HL-60 (cell line): ENCODE data around the gene NEURL1.

ENCODE experiments used
- DNase-seq, 2 experiments: peaks; one replicate each; pipeline ENCODE4 v3.0.0-alpha.2; 2010 to 2020; ENCODE audit warnings: low read depth in 1 of 2, low spot score in 1 of 2
- H3K27ac ChIP-seq: fragments of 250-450 bp; sonication (Bioruptor Pico); replicated peaks from 2 replicates; pipeline ENCODE4 v1.5.1; 2020; ENCODE audit warnings: mild to moderate bottlenecking, moderate library complexity
- H3K27me3 ChIP-seq: fragments of 250-450 bp; sonication (Bioruptor Pico); 2 replicates; pipeline ENCODE4 v1.5.1; 2021; ENCODE audit warnings: mild to moderate bottlenecking, moderate library complexity; ENCODE audit not compliant: insufficient read depth, poor library complexity, severe bottlenecking
- H3K4me3 ChIP-seq: replicated peaks from 2 replicates; pipeline ENCODE4 v1.5.1; 2011; ENCODE audit warnings: mild to moderate bottlenecking, control low read depth, low read length; ENCODE audit not compliant: insufficient read depth
- GABPA ChIP-seq: IDR thresholded peaks from 2 replicates; pipeline ENCODE4 v1.6.1; 2012; ENCODE audit warnings: low read depth
- POLR2AphosphoS5 ChIP-seq: IDR thresholded peaks from 2 replicates; pipeline ENCODE4 v1.6.1; 2012; ENCODE audit warnings: low read depth
- SPI1 ChIP-seq: IDR thresholded peaks from 2 replicates; pipeline ENCODE4 v1.6.1; 2012; ENCODE audit warnings: low read depth, mild to moderate bottlenecking, borderline replicate concordance
- TF ChIP-seq, protein P1 (sequence below): IDR thresholded peaks from one replicate; pipeline ENCODE4 v1.5.1; 2011; ENCODE audit warnings: low read length, control low read depth, inconsistent platforms; ENCODE audit not compliant: insufficient read depth
- TF ChIP-seq, protein P2 (sequence below): IDR thresholded peaks from 2 replicates; pipeline ENCODE4 v1.6.1; 2012; ENCODE audit warnings: low read depth; ENCODE audit not compliant: insufficient replicate concordance

The NEURL1 gene

DNA sequence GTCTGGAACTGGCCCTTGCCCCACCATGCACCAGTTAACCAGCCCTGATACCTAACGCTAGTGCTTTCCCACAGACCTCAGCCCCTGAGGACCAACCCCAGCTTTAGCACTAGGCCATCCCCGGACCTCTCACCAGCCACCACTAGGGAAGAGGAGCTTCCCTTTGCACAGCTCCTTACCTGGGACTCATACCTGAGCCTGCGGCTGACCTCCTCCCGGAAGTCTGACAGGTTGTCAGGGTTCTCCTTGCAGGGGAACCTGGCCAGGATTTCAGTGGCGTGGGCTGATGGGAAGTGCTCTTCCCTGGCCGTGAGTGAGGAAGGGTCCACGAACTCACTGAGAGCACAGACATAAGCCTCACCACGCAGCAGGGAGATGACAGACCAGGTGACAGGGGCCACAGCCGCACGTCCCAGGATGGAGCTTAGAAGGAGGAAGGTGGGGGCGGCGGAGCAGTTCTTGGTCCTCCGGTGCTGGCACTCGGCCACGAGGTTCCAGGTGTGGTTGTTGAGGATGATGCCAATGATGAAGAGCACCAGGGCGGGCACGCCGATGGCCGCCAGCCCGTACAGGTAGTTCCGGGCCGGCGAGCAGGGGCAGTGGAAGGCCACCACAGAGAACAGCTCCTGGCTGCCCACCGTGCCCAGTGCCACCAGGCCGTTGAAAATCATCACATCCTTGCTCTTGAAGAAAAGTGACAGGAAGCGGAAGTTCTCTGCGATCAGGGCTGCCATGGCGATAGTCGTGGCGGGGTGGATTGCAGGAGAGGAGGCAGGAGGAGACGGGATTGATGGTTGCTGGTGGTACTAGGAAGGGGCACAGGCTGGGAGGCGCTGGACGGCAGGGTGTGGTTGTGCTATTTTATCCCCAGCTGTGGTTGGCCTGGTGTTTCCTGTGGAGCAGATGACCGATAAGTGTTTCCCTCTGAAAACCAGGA is 44.0 kb upstream of the NEURL1 start:
- no peak overlapping the region for H3K4me3 ChIP-seq

DNA sequence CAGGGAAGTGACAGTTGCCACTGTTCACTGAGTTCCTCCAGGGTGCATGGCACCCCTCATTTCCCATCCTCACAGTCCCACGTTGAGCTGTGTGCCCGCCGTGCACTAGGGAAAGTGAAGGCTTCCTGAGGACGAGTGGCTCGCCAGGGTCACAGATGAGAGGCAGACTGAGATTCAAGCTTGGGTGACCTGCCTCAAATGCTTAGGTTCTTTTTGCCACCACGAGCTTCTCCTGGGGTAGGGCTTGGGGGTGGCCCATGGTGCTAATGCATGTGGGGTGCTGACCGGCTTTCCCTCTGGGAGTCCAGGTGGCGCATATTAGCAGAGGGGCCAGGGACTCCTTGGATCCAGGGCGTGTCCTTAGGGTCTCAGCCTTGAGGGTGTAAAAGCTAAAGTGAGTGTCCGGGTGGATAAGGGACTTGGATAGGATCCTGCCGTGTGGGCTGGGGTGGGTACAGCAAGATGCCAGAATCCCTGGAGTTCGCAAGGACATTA is 43.3 kb upstream of the NEURL1 start:
- TF ChIP-seq POLR2AphosphoS5 = no peak
- no peak for TF ChIP-seq GABPA
- TF ChIP-seq SPI1 = no peak
- TF ChIP-seq, protein P1, sequence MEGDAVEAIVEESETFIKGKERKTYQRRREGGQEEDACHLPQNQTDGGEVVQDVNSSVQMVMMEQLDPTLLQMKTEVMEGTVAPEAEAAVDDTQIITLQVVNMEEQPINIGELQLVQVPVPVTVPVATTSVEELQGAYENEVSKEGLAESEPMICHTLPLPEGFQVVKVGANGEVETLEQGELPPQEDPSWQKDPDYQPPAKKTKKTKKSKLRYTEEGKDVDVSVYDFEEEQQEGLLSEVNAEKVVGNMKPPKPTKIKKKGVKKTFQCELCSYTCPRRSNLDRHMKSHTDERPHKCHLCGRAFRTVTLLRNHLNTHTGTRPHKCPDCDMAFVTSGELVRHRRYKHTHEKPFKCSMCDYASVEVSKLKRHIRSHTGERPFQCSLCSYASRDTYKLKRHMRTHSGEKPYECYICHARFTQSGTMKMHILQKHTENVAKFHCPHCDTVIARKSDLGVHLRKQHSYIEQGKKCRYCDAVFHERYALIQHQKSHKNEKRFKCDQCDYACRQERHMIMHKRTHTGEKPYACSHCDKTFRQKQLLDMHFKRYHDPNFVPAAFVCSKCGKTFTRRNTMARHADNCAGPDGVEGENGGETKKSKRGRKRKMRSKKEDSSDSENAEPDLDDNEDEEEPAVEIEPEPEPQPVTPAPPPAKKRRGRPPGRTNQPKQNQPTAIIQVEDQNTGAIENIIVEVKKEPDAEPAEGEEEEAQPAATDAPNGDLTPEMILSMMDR = no peak
- TF ChIP-seq, protein P2, sequence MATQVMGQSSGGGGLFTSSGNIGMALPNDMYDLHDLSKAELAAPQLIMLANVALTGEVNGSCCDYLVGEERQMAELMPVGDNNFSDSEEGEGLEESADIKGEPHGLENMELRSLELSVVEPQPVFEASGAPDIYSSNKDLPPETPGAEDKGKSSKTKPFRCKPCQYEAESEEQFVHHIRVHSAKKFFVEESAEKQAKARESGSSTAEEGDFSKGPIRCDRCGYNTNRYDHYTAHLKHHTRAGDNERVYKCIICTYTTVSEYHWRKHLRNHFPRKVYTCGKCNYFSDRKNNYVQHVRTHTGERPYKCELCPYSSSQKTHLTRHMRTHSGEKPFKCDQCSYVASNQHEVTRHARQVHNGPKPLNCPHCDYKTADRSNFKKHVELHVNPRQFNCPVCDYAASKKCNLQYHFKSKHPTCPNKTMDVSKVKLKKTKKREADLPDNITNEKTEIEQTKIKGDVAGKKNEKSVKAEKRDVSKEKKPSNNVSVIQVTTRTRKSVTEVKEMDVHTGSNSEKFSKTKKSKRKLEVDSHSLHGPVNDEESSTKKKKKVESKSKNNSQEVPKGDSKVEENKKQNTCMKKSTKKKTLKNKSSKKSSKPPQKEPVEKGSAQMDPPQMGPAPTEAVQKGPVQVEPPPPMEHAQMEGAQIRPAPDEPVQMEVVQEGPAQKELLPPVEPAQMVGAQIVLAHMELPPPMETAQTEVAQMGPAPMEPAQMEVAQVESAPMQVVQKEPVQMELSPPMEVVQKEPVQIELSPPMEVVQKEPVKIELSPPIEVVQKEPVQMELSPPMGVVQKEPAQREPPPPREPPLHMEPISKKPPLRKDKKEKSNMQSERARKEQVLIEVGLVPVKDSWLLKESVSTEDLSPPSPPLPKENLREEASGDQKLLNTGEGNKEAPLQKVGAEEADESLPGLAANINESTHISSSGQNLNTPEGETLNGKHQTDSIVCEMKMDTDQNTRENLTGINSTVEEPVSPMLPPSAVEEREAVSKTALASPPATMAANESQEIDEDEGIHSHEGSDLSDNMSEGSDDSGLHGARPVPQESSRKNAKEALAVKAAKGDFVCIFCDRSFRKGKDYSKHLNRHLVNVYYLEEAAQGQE = no peak

More for the DNA sequence above, 44.0 kb upstream of the NEURL1 start:
- no peak overlapping the region for H3K27ac ChIP-seq
- no peaks in the 10 kb centered on the region for H3K27me3 ChIP-seq
- no peak for DNase-seq
- TF ChIP-seq POLR2AphosphoS5 = peak; percentile 23; the same call in 1 of the 2 replicates
- TF ChIP-seq, protein P1 = no peak

DNA sequence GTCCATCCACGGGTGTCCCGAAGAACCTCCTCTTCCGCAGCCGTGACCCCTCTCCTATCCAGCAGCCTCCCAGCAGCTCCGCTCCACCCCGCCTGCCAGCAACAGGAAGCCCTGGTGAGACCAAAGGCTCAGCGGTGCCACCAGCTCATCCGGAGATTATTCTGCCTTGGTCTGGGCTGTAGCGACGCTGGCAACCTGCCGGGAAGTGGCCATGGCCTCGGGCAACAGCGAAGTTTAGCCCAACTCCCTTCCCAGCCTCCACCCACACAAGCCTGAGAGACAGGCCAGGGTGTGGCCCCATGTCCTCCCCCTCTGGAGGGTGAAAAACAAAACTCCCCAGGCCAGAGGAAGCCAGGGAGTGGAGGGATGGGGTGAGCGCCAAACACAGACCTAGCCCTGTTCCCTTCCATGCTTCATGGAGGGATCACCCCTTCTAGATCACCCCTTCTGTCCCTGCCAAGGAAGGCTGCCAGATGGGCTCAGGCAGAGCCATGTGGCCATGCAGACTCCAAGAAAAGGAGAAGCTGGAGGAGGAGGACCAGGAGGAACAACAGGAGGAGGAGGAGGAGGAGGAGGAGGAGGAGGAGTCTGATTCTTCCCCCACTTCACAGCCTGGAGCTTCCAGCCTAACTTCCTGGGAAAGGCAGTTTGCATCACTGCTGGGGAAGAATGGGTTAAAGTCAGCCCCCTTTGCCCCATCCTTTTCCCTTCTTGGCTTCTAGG is 42.3 kb upstream of the NEURL1 start:
- Histone ChIP-seq H3K4me3 (peak overlapping the region; percentile 58), H3K27me3 (no peaks in the 10 kb centered on the region), H3K27ac (peak overlapping the region; percentile 38)
- DNase-seq = peak in 1 of 2 experiments; percentile 61
- TF ChIP-seq, protein P1 = no peak
- TF ChIP-seq POLR2AphosphoS5 = no peak
- TF ChIP-seq, protein P2 = no peak
- no peak for TF ChIP-seq GABPA
- no peak for TF ChIP-seq SPI1

More for the DNA sequence above, 43.3 kb upstream of the NEURL1 start:
- Histone ChIP-seq H3K4me3 (no peak overlapping the region), H3K27ac (no peak overlapping the region), H3K27me3 (no peaks in the 10 kb centered on the region)
- DNase-seq = no peak
